Sigmoid colon (tissue), 7 donors: ENCODE data around the gene WWTR1. TPM values are rescaled to one million over a fixed set of nuclear protein-coding genes. Genes with fewer than 3 reads are reported as not detected.
A peak's percentile ranks its signal among the peaks of the same experiment; 100 is the strongest.

Experiments used
- DNase-seq: peaks from one replicate; pipeline ENCODE4 v3.0.0-alpha.2; 2019
- H3K27ac ChIP-seq, 4 donors: fragments of 200-600 bp; sonication (generic); one replicate each; pipeline ENCODE4 v1.5.1; 2016 to 2019; ENCODE audit warnings: mild to moderate bottlenecking in 1 of 4
- H3K27me3 ChIP-seq, 3 donors: fragments of 200-600 bp; sonication (generic); one replicate each; pipeline ENCODE4 v1.5.1; 2019; ENCODE audit warnings: mild to moderate bottlenecking in 1 of 3
- H3K36me3 ChIP-seq, 4 donors: fragments of 200-600 bp; sonication (generic); one replicate each; pipeline ENCODE4 v1.5.1; 2016 to 2019
- H3K4me1 ChIP-seq, 4 donors: fragments of 200-600 bp; sonication (generic); one replicate each; pipeline ENCODE4 v1.5.1; 2017 to 2019
- H3K4me3 ChIP-seq, 4 donors: fragments of 200-600 bp; sonication (generic); one replicate each; pipeline ENCODE4 v1.5.1; 2017 to 2019; ENCODE audit warnings: mild to moderate bottlenecking in 2 of 4, moderate library complexity in 1 of 4
- H3K9me3 ChIP-seq, 4 donors: fragments of 200-600 bp in 3 of 4; sonication (generic) in 3 of 4; one replicate each; pipeline versions ENCODE4 v1.5.1 to v1.6.1; 2013 to 2019
- EP300 ChIP-seq, 4 donors: sonication (generic); formaldehyde crosslinking; IDR thresholded peaks; one replicate each; pipeline ENCODE4 v1.6.1; 2017; ENCODE audit warnings: antibody characterized with exemption in 4 of 4
- POLR2A ChIP-seq, 2 donors: fragments of 450-650 bp; IDR thresholded peaks; one replicate each; pipeline ENCODE4 v1.6.1; 2016; ENCODE audit warnings: antibody characterized with exemption in 2 of 2, mild to moderate bottlenecking in 2 of 2, moderate library complexity in 2 of 2
- POLR2AphosphoS5 ChIP-seq, 4 donors: sonication (generic); formaldehyde crosslinking; IDR thresholded peaks; one replicate each; pipeline ENCODE4 v1.6.1; 2017; ENCODE audit warnings: antibody characterized with exemption in 4 of 4
- WGBS, 2 donors: extraction: QIAGEN DNeasy Blood & Tissue Kit; methylation state at CpG; one replicate each; pipeline ENCODE4 v1.1.7; 2013; 5-methylcytosine and 5-hydroxymethylcytosine counted together
- intact Hi-C: fragments of 100-400 bp; cut with DNase I; formaldehyde crosslinking; loops from one replicate; pipeline ENCODE4 v1.15.1; 2023
- polyA plus RNA-seq, 3 donors: library from polyadenylated mRNA; stranded (reverse); fragments of 200-250 nt; gene quantifications; one replicate each; pipeline ENCODE4 v1.2.3, GENCODE V29; 2013
- total RNA-seq, 4 donors: library from RNA; depleted of rRNA; stranded (reverse); fragments of >200 nt; gene quantifications; one replicate each; pipeline ENCODE4 v1.1.0, GENCODE V29; 2016
- TF ChIP-seq, protein P1 (sequence below), 4 experiments: fragments of 450-650 bp in 3 of 4; fragments of 200-600 bp in 1 of 4; IDR thresholded peaks; one replicate each; pipeline ENCODE4 v1.5.1; 2016 to 2019; ENCODE audit warnings: antibody characterized with exemption in 4 of 4, mild to moderate bottlenecking in 3 of 4, moderate library complexity in 2 of 4
- donor health status: healthy with polysubstance abuse.
- donor health status: Bipolar disorder and iron deficiency.
- donor health status: healthy.

Gene WWTR1
- total and polyA plus RNA-seq, 7 donors: 7.9 to 340 (median 243) TPM

DNA sequence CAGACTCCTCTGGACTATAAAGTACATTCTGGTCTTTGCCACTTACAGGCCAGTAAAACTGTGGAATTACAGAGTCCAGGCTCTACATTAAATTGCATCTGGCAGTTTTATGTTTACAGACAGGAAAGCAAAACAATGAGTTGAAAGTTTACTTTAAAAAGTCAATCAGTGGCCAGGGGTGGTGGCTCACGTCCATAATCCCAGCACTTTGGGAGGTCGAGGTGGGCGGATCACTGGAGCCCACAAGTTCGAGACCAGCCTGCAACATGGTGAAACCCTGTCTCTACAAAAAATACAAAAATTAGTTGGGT, 129.5 kb downstream of the WWTR1 start:
- no peak for DNase-seq
- peak overlapping the region; percentile 52 to 66 (median 56) for H3K27ac ChIP-seq
- H3K4me1 ChIP-seq: peaks cover 0 to 67% (median 42%) of the 10 kb centered on the region in 4 donors

DNA sequence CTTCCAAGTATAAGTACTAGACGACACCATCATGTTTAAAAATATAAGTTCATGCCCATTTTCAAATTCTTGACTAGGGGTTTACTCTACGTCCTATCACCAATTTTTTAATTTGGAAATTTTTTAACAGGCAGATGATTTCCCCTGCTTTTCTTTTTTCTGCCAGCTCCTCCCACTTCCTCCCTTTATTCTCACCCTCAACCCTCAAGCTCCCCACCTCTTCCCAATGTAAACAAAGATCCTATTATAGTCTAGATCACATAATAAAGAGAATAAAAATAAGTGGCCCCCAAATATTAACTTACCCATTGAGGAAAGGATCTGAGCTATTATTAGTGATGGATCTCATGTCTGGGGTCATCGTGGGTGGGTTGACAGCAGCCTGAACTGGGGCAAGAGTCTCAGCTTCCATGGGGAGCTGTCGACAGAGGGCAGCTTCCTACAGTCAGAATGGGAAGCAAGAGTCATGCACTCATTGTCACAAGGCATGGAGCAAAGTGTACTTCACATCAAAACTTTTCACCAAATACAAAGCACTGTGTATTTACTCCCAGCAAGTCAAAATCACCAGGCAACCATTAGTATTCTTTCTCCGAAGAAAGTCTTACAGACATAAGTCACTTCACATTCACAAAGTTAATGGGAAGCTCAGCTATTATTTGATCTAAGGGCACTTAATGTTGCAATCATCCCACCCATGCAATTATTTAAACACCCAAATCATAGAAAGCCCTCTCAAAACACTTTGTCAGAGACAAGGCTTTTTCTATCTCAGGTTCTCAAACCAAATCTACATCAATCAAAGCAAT, 130.1 kb downstream of the WWTR1 start:
- Histone ChIP-seq H3K9me3 (no peaks in the 10 kb centered on the region), H3K27ac (peak overlapping the region; percentile 52 to 66 (median 56)), H3K4me1 (peaks cover 0 to 62% (median 37%) of the 10 kb centered on the region in 4 donors), H3K27me3 (no peaks in the 10 kb centered on the region), H3K36me3 (peaks cover 4 to 38% (median 8%) of the 10 kb centered on the region in 4 donors), H3K4me3 (no peak overlapping the region)
- DNase-seq: no peak
- 26 to 56% methylated on average over 5 of the region's 5 CpGs for WGBS, 2 donors
- TF ChIP-seq, protein P1, sequence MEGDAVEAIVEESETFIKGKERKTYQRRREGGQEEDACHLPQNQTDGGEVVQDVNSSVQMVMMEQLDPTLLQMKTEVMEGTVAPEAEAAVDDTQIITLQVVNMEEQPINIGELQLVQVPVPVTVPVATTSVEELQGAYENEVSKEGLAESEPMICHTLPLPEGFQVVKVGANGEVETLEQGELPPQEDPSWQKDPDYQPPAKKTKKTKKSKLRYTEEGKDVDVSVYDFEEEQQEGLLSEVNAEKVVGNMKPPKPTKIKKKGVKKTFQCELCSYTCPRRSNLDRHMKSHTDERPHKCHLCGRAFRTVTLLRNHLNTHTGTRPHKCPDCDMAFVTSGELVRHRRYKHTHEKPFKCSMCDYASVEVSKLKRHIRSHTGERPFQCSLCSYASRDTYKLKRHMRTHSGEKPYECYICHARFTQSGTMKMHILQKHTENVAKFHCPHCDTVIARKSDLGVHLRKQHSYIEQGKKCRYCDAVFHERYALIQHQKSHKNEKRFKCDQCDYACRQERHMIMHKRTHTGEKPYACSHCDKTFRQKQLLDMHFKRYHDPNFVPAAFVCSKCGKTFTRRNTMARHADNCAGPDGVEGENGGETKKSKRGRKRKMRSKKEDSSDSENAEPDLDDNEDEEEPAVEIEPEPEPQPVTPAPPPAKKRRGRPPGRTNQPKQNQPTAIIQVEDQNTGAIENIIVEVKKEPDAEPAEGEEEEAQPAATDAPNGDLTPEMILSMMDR (IDR thresholded peaks at IDR 0.05): peak in 1 of 4 experiments; percentile 26
- peak in 1 of 4 donors; percentile 26 for TF ChIP-seq POLR2AphosphoS5 (IDR thresholded peaks at IDR 0.05)
- TF ChIP-seq EP300 (IDR thresholded peaks at IDR 0.05): no peak
- TF ChIP-seq POLR2A (IDR thresholded peaks at IDR 0.05): no peak
- intact Hi-C loops: loop anchor here (2.0 to 5.0 kb wide), 2 partner anchors 131 to 190 kb away; partner anchors contain the start of gene WWTR1

More for the DNA sequence above, 129.5 kb downstream of the WWTR1 start:
- intact Hi-C loops: loop anchor here (2.0 to 5.0 kb wide), 2 partner anchors 131 to 189 kb away; partner anchors contain the start of gene WWTR1
- no peak overlapping the region for H3K4me3 ChIP-seq
- 12 to 46% methylated on average over 4 of the region's 4 CpGs for WGBS, 2 donors
- H3K9me3 ChIP-seq: no peaks in the 10 kb centered on the region
- TF ChIP-seq POLR2AphosphoS5 (IDR thresholded peaks at IDR 0.05) (peak in 3 of 4 donors; percentile 9 to 79 (median 58)), POLR2A (IDR thresholded peaks at IDR 0.05) (no peak), EP300 (IDR thresholded peaks at IDR 0.05) (peak in 1 of 4 donors; percentile 40)
- TF ChIP-seq, protein P1 (IDR thresholded peaks at IDR 0.05): no peak
- no peaks in the 10 kb centered on the region for H3K27me3 ChIP-seq
- peaks cover 4 to 34% (median 8%) of the 10 kb centered on the region in 4 donors for H3K36me3 ChIP-seq

DNA sequence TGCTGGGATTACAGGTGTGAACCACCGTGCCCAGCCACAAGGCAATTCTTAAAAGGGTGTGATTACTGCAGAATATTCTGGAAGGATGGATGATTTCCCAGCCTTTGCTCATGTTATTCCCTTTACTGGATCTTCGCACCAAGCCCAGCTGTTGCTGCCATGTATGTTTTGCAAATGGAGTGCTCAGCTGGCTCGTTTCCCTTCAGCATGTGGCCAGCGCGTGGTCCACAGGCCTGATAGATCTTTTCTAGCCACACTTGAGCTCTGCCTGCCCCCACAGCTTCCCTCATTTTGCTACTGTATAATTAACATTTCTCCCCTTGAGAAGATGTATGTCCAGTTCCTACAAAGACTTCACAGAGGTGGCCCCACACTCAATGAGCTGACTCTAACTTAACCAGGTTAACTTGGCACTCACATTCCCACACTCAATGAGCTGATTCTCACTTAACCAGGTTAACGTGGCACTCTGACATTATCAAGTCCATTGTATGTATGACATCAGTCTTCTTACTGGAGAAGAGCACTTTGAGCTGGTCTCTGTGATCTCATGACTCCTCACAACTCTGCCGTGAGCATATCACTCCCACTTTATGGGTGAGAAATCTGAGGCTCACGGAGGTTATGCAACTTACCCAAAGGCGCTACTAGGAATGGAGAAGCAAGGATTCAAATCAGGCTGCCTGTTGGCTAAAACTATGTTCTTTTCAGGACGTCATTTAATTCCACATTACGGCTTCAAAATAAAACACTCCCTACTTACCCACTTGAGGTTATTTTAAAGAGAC, 134.1 kb downstream of the WWTR1 start:
- intact Hi-C loops: no loop called here
- no peaks in the 10 kb centered on the region for H3K27me3 ChIP-seq
- WGBS, 2 donors: 78 to 85% methylated on average over 11 of the region's 11 CpGs
- H3K9me3 ChIP-seq: no peaks in the 10 kb centered on the region
- no peak for DNase-seq
- peaks cover 4 to 70% (median 21%) of the 10 kb centered on the region in 4 donors for H3K36me3 ChIP-seq
- no peak overlapping the region for H3K27ac ChIP-seq
- H3K4me3 ChIP-seq: no peak overlapping the region
- TF ChIP-seq EP300 (IDR thresholded peaks at IDR 0.05) (no peak), POLR2A (IDR thresholded peaks at IDR 0.05) (no peak), POLR2AphosphoS5 (IDR thresholded peaks at IDR 0.05) (no peak)
- TF ChIP-seq, protein P1 (IDR thresholded peaks at IDR 0.05): no peak
- peaks cover 0 to 21% (median 14%) of the 10 kb centered on the region in 4 donors for H3K4me1 ChIP-seq

DNA sequence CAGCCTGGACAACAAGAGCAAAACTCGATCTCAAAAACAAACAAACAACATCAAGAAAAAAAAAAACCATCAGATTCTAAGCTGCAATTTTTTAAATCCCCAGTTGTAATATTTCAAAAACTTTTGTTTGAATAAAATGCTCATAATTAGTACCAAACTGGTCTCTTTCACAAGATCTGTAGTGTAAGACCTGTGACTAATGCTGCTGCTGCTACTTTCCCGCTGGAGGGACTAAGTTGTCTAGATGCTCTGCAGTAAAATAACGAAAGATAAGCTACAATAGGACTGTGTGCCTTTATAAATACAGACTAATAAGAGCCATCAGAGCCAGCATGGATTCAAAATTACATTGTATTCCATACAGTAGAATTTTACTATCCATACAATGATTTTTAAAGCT, 137.9 kb downstream of the WWTR1 start:
- WGBS, 2 donors: 64 to 91% methylated on average over 3 of the region's 3 CpGs
- H3K9me3 ChIP-seq: no peaks in the 10 kb centered on the region
- intact Hi-C loops: no loop called here
- no peak for DNase-seq
- H3K36me3 ChIP-seq: peaks cover 3 to 71% (median 15%) of the 10 kb centered on the region in 4 donors
- peaks cover 0 to 13% (median 12%) of the 10 kb centered on the region in 4 donors for H3K4me1 ChIP-seq
- H3K27me3 ChIP-seq: no peaks in the 10 kb centered on the region
- no peak overlapping the region for H3K4me3 ChIP-seq
- TF ChIP-seq POLR2AphosphoS5 (IDR thresholded peaks at IDR 0.05): no peak
- TF ChIP-seq, protein P1 (IDR thresholded peaks at IDR 0.05): no peak
- TF ChIP-seq POLR2A (IDR thresholded peaks at IDR 0.05): no peak
- TF ChIP-seq EP300 (IDR thresholded peaks at IDR 0.05): no peak
- H3K27ac ChIP-seq: no peak overlapping the region
